HG03060 (cell line): ENCODE data around the gene MMEL1.
A peak's percentile ranks its signal among the peaks of the same experiment; 100 is the strongest.
"Not testable (repeated sequence)": the region's sequence is repeated elsewhere in the genome, so short reads cannot be mapped to it uniquely, and the experiment has no call there.

Source experiments
- ATAC-seq: cut with Tn5 transposase; IDR thresholded peaks from one replicate; pipeline ENCODE4 v1.9.1; 2021; ENCODE audit warnings: low read depth, moderate number of reproducible peaks; ENCODE audit not compliant: unreplicated experiment

MMEL1 gene

GRCh38 chr1:2580691-2581090 is 52.1 kb downstream of the MMEL1 start:
- no peak for ATAC-seq

DNA sequence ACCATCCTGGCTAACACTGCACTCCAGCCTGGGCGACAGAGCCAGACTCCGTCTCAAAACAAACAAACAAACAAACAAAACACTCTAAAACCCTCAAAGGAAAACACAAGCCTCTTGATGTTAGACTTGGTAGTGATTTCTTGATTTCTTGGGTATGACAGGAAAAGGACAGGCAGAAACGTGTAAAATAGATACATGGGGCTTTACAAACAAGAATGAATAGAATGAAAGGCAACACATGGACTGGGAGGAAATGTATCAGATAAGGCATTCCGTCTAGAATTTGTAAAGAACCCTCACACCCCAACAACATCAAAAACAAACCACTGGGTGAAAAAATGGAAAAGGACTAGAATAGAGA is 54.1 kb downstream of the MMEL1 start:
- no peak for ATAC-seq

GRCh38 chr1:2577565-2578075 is 55.2 kb downstream of the MMEL1 start:
- ATAC-seq = peak; percentile 18

GRCh38 chr1:2575801-2576663 is 56.8 kb downstream of the MMEL1 start:
- no peak for ATAC-seq

DNA sequence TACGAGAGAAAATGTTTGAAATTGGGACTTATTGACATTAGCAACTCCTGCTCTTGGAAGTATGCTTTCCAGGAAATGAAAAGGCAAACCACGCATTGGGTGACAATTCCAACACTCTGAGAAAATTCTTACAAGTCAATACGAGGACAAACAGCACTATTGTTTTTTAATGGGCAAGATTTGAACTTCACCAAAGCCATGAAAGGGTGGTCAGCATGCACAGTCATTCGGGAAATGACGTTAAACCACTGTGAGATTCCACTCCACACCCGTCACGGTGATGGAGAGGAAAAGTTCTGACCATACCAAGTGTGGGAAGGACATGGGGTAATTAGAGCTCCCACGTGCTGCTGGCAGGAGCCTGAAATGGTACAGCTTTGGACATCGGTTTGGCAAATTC is 58.5 kb downstream of the MMEL1 start:
- ATAC-seq = no peak

- ATAC-seq = no peak
These were observed 59.4 kb downstream of the MMEL1 start for GRCh38 chr1:2573250-2573920.

GRCh38 chr1:2571348-2571747 is 61.5 kb downstream of the MMEL1 start:
- no peak for ATAC-seq

DNA sequence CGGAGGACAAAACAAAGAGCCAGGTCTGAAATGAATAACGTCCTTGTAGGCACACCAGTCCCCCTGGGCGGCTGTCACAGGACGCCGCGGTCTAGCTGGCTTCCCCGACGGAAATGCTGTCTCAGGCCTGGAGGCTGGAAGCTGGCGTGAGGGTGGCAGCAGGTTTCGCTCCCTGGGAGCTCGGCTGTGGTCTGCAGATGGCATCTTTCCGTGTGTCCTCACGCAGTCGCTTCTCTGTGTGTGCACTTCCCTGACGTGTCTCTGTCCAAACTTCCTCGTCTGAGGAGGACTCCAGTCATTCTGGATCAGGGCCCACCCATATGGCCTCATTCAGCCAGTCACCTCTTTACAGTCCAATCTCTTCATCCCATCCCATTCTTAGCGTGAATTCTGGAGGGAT is 62.5 kb downstream of the MMEL1 start:
- ATAC-seq = no peak

GRCh38 chr1:2569703-2570102 is 63.1 kb downstream of the MMEL1 start:
- not testable (repeated sequence) for ATAC-seq

DNA sequence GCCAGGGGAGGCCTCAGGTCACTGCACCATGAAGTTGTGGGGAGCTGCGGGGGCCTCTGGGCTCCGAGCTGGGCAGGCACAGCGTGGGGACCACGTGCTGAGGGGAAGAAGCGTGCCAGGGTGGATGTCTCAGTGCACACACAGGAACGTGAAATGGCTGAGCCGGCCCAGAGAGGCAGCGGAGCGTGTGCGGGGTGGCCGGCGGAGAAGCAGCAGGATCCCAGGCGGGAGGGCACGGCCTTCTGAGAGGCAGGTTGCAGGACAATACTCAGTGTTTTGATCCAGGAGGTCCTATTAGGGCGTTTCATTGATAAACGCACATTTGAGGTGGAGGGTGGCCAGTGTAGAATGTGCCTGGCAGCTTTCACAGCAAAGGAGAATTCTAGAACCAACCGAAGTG is 63.8 kb downstream of the MMEL1 start:
- ATAC-seq = no peak

DNA sequence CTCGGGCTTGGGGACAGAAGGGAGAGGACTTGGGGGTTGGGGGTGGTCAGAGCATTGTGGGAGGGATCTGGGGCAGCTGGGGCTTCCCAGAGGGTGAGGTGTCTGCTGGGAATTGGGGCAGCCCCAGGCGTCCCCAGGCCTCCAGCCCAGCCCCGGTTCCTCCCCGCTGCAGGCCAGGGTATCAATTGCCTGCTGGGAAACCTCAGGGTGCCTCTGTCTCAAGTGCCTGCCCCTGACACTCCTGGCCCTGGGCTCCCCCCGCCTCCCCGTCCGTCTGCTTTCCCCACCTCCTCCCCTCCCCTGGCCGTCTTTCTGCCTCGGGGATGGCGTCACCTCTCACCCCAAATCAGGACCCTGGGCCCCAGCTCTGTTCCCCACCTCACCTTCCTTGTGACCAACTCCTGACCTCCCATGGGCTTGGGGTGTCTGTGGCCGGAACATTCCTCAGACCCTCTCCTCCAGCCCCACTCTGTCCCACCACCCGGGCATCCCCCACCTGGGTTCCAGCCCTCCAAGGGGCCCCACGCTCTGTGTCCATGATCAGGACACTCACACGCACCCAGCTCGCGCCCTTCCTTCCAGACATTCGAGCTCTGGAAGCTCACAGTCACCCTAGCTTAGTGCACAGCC is 64.5 kb downstream of the MMEL1 start:
- not testable (repeated sequence) for ATAC-seq

DNA sequence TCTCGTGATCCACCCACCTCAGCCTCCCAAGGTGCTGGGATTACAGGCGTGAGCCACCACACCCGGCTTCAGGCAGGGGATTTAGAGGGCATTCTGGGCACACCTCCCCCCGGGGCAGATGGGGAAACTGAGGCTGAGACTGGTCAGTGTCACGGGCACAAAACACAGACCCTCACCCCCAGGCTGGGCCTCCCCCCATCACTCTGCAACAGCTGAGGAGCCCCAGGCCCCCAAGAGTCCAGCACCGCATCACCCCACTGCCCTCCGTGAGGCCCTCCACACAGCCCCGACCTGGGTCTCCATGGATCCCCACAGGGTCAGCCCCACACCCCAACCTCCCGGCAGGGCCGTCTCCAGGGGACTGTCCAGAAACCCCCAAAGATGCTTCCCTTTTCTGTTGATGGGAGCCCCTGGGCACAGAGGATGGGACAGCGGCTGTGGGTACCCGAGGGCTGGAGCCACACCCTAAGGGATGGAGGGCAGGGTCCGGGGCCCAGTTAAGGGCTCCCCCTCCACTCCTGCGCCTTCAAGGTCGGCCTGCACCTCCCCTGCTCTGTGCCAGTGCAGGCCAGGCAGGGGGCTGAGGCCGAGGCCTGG is 65.6 kb downstream of the MMEL1 start:
- ATAC-seq = no peak

GRCh38 chr1:2566101-2567045 is 66.4 kb downstream of the MMEL1 start:
- ATAC-seq = no peak

- ATAC-seq = no peak
These were observed 67.9 kb downstream of the MMEL1 start for GRCh38 chr1:2564815-2565374.

- ATAC-seq = no peak
These were observed 68.6 kb downstream of the MMEL1 start for GRCh38 chr1:2564006-2564814.

DNA sequence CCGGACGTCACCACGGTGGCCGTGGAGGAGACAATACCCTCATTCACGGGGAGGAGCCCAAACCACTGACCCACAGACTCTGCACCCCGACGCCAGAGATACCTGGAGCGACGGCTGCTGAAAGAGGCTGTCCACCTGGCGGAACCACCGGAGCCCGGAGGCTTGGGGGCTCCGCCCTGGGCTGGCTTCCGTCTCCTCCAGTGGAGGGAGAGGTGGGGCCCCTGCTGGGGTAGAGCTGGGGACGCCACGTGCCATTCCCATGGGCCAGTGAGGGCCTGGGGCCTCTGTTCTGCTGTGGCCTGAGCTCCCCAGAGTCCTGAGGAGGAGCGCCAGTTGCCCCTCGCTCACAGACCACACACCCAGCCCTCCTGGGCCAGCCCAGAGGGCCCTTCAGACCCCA is 69.6 kb downstream of the MMEL1 start:
- no peak for ATAC-seq

DNA sequence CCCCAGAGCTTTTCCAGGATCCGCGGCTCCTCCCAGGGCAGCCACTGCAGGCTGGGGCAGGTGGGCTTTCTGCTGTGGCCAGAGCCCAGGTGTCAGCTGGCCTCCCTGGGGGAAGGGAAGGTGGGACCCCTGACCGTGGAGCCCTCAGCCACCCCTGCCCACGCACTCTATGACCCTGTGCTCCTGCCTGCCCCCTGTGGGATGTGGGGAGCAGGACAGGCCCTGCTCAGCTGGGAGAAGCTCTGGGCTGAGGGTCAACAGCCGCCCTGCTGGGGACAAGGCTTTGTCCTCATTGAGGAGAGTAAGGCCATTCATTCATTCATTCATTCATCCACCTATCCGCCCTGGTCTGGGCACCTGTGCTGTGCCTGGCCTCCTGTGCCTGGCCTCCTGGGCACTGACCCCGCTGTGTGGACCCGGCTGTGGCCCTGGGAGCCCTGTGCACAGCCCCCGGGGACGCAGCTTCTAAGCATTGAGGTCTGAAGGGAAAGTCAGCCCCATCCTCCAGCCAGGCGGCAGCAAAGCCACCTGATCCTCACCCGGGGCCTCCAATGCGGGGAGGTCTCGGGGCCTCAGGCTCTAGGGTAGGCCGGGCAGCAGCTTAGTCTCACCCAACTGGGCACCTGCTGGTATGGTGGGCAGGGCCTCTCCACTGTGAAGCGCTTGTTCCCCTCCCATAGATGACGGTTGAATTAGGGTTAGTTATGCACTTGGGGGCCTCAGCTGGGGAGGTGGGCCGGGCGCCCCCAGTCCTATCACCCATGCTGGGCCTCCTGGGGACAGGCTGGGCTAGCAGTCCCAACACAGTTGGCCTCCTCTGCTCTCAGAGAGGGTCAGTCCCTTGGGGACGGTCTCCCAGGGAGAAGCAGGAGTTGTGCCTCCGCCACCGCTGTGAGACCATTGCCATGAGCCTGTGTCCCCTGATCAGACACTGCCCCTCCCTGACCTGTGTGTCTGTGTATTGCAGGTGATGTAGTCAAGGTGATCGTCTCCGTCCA is 70.6 kb downstream of the MMEL1 start:
- ATAC-seq = no peak

- no peak for ATAC-seq
These were observed 71.4 kb downstream of the MMEL1 start for GRCh38 chr1:2561446-2561845.
